K562 treated with DMSO at 1 percent for 4 hours (cell line): ENCODE data around the gene ZNF705A. TPM values are rescaled to one million over a fixed set of nuclear protein-coding genes. Genes with fewer than 3 reads are reported as not detected.

ENCODE experiments used
- total RNA-seq: library from RNA; unstranded; fragments of 300-600 nt; gene quantifications from 2 replicates; pipeline ENCODE4 v1.2.3, GENCODE V29; 2022; ENCODE audit not compliant: insufficient read depth

The ZNF705A gene
- total RNA-seq, result not detected in 2 replicates

GRCh38 chr12:8156845-8157244, at the start of gene ZNF705A:
ZNF705A (plus strand) TSS chr12:8157015; CDS start chr12:8172626, 15,611 bp downstream.

GRCh38 chr12:8123124-8123912, 33.5 kb upstream of the ZNF705A start, which contains the start of gene CLEC4A:
CLEC4A (plus strand) TSS chr12:8123617; CDS start chr12:8123879, 262 bp downstream.

GRCh38 chr12:8226992-8227731, 70.3 kb downstream of the ZNF705A start, which contains the start of gene FAM90A1:
FAM90A1 (minus strand) TSS chr12:8227618; CDS start chr12:8224832, 2,786 bp downstream.

Other genes starting within 250 kb of the ZNF705A start
- 27.8 and 30.0 TPM in 2 replicates for gene SLC2A3, start 220.8 kb upstream of the ZNF705A start, total RNA-seq
- gene FOXJ2, start 124.3 kb upstream of the ZNF705A start, total RNA-seq, result 3.4 and 6.2 TPM in 2 replicates
- gene C3AR1, start 90.7 kb upstream of the ZNF705A start, total RNA-seq, result 1.7 and 2.2 TPM in 2 replicates
- 12.3 and 12.8 TPM in 2 replicates for gene NECAP1, start 74.7 kb upstream of the ZNF705A start, total RNA-seq
- not detected in 2 replicates for gene CLEC4A, start 33.4 kb upstream of the ZNF705A start, total RNA-seq
- gene FAM90A1, start 70.6 kb downstream of the ZNF705A start, total RNA-seq, result not detected in 2 replicates